HG02623 (cell line): ENCODE measurements around the gene NR2E3.

ENCODE experiments used
- ATAC-seq: cut with Tn5 transposase; IDR thresholded peaks from one replicate; pipeline ENCODE4 v1.9.1; 2021; ENCODE audit warnings: moderate library complexity; ENCODE audit not compliant: unreplicated experiment

NR2E3 gene

DNA sequence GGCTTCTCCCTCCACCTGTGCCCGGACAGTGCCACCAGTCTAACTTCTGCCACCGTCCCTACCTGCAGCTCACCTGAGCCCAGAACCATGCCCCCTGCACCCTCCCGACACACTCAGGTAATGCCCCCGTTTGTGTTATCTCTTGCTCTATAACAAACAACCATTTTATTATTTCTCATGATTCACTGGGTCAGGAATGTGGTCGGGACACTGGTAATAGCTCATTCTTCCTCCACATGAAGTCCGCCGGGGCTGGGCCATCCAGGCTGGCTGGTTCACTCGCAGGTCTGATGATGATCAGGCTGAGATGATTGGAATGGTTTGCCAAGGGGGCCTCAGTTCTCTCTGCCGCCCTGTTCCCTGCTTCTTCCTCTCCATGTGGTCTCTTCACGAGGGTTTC lies 20.3 kb upstream of the NR2E3 start:
- ATAC-seq: no peak

DNA sequence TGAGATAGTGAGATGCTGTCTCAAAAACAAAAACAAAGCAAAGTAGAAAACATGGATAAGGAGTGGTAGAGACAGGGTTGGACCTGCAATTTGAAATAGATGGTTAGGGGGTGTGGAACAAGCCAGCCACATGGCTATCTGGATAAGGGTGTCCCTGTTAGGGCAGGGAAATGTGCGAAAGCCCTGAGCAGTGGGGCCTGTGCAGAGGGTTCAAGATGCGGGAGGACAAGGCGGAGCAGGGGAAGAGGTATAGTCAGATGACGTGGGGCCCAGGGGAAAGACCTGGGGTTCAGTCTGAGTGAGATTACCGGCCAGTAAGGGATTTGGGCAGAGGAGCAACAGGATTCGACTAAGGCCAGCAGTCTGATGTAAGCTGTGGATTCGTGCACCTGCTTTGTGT lies 18.4 kb upstream of the NR2E3 start:
- no peak for ATAC-seq

DNA sequence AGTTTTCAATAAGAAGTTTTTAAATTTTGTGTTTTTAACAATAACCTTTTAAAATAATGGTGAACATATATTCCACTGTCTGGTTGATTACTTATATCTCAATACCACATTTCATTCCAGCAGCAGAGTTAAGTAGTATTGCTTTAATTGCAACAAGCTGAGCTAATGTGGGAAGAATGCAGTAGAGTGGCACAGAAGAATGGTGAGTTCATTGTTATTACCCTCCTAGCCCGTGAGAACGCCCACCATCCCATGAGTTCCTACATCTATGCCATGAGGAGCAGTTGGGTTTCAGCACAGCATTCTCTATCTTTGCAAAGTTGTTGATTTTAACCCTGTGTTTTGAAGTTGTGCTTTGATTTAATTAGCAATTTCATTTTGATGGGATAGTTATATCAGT lies 17.8 kb upstream of the NR2E3 start:
- no peak for ATAC-seq

DNA sequence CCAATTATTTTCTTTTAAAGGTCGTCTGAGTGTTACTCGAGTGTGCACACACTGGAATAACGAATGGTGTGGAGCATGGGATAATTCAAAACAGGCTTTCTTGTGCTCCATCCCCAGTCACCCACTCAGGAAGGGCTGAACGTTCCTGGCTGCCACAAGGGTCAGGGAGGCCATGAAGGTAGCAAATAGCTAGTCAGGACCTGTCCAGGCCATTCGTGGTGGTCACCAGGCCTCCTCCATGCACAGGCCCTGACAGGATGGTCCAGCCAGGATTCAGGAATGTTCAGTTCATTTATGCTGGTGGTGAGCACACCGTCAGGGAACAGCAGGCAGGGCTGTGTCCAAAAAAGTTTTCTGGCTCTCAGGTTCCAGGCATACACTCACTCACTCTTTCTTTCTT lies 11.7 kb upstream of the NR2E3 start:
- ATAC-seq: no peak

DNA sequence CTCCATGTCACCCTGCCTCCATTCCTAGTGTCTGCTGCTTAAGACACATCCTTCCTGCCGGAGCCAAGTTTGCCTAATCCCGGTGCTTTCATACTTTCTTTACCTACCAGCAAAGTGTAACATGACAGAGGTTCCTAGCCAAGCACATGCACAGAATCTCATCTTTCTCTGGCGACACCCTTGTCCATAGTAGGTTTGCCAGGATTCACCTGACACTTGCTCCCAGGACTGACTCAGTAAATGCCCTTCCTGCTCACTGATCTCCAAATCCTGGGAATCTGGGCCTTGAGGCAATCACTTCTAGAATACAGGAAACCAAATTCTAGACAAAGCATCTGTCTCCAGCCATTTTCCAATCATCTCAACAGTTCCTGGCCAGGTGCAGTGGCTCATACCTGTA lies 10.2 kb upstream of the NR2E3 start:
- ATAC-seq: no peak

DNA sequence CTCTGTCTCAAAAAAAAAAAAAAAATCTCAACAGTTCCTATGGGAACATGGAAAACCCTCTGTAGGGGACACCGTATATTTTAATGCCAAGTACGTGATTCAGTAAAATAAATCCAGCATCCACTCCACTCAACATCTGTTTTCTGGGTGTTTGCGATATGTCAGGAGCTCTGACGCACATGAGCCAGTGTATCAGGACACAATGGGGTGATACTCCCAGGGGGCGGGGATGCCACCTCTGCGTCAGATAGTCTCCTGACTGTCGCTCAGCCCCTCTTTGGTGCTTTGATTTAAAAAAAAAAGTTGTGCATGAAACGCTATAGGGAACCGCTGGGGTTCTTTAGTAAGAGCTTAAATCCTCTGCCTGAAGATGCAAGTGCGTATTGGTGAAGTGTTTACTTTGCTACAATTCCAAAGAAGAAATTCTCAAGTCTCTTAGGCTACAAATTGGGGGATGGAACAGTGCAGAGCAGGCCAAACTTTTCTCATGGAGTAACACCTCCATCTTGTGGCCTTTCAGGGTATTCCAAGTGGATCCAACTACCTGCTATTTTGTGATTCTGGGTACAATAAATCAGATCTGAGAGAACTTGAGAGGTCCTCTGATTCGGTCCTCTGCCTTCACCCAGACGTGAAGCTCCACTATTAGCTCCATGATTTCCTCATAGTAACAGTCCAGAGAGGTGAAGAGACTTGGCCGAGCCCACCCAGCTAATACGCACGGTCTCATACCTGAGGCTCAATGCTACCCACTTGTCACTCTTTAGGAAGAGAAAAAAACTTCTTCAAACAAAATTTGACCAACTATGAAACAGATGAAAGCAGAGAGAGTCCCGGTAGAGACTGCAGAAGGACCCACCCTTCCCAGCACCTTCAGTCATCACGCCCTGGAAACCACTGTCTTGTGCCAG lies 9.3 kb upstream of the NR2E3 start:
- no peak for ATAC-seq

DNA sequence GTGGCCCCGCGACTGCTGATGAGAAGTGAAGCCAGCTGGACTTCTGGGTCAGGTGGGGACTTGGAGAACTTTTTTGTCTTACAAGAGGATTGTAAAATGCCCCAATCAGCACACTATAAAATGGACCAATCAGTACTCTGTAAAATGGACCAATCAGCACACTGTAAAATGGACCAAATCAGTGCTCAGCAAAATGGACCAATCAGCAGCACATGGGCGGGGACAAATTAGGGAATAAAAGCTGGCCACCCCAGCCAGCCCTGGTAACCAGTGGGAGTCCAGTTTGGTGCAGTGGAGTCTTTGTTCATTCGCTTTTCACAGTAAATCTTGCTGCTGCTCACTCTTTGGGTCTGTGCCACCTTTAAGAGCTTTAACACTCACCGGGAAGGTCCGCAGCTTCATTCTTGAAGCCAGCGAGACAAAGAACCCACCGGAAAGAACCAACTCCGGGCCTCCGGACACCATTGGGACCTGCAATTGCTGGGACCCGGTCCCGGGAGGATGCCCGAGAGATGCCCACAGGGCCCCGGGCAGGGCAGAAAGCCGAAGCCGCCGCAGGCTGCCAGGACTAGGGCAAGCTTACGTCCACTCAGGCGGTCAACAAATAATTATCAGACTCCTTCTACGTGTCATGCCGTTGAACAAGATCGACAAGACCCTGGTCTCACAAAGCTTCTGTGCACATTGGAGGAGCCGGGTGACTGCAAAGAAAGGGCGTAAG lies 8.3 kb upstream of the NR2E3 start:
- ATAC-seq: no peak

DNA sequence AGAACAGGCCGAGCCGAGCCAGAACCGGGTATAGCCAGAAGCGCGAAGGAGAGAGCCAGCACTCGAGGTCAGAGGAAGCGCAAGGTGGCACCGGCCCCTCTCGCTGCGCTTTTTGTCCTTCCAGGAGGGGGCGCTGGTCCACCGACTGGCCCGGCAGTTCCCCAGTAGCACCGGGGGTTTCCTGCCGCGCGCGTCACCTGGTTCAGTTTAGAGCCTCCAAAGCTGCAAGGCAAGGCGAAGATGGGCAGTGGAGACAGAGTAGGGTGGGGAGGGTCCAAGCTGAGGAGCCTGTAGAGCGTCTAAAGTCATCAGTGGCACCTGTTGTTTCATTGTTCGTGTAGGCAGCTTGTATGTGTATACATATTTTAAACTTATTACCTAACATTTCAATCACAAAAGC lies 7.6 kb upstream of the NR2E3 start:
- no peak for ATAC-seq

DNA sequence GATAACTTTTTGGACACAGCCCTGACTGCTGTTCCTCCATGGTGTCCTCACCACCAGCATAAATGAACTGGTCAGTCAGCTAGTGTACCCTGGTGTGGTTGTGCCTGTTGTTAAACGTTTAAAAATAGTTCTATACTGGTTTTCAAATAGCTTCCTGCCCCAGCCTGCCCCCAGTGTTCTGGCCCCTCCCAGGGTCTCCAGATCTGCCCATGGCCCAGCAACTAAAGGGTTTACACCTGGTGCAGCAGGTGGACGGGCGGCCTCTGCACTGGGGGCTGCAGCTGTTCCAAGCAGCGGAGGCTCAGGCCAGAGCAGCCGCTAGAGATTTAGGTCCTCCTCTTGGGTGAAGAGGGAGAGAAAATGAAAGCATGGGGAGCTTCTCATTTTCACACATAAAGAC lies 6.1 kb upstream of the NR2E3 start:
- no peak for ATAC-seq

DNA sequence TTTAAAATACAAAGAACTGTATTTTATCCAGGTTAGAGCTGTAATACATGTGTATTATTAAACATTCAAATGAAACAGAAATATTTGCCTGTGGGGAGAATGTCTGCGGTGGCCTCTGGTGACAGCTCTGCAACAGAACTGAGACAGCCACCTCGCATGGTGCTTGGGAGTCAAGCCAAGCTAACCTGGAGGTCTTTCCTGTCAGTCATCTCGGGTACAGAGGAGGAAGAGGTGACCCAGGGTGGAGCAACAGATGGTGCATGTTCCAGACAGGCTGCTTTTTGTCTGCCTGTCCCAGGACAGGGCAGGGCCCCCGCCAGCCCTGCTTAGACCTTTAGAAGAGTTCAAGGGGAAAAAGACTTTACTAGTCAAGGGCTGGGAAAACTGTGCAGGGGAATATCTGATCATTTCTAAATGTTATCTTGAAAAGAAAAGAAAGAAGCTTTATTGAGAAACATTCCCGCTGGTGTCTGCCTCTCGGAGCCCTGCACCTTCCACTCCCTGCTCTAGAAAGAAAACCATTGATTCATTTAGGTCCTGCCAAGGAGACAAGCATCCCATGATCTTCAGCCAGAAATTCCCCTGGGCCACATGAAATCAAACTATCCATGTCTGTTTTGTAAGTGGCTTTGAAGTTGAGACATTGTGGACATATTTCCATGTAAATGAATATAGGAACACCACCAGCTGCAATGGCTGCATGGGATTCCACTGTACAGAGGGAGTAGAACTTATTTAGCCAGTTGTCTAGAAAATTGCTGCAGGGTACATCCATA lies 5.5 kb upstream of the NR2E3 start:
- ATAC-seq: no peak

DNA sequence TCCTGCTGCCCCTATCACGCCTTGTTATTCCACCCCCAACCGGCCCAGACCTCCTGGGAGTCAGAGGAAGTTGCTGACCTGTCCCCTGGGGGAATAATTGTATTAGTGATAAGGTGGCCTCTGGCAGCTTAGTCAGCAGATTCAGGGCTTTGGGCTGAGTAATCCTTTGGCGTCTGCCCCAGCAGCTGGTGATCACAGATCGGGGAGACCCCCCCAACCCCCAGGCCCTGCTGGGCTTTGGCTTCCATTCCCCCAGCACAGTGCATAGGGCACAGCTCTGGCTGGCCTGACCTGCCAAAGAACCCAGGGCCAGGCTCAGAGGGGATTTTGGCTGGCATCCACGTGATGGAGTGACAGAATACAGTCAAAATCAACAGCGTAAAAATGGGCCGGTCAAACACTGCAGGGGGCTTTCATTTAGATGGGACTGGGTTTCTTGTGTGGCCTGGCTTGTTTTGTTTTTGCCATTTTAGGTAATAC lies 3.9 kb upstream of the NR2E3 start:
- no peak for ATAC-seq

DNA sequence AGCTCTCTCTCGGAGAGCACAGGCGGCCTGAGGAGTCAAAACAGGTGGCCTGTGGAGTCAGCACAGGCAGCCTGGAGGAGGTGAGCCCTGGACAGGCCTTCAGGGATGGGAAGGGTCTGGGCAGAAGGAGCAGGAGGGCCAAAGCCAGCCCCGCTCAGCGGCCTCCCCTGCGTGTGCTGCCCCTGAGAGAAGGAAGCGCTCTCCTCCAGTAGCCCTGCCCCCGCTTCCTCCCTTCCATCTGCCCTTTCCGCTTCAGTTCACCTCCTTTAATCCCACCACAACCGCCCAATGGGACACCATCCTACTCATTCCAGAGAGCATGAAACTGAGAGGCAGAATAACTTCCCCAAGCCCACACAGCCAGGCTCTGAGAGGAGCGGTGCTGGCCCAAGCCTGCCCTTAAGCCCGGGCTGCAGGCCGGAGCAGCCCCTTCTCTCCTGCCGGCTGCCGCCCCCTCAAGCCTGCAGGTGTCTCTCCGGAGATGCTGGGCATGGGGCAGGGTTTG lies 3.2 kb upstream of the NR2E3 start:
- ATAC-seq: no peak

DNA sequence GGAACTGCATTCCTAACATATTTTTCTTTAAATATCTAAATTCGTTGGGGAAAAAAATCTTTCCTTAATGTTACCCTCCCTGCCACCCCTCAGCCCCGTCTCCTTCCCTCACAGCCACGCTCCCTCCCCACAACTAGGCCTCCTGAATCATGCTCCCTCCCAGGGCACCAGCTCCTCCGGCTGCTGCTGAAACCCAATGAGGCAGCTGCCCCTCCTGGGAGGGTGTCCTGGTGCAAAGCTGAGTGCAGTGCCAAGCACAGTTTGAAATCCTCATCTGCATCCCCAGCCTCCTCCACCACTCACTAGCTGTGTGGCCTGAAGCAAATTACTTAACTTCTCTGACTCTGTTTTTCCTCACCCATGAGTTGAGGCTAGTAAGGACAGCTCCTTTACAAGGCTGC lies 2.7 kb upstream of the NR2E3 start:
- ATAC-seq: no peak

DNA sequence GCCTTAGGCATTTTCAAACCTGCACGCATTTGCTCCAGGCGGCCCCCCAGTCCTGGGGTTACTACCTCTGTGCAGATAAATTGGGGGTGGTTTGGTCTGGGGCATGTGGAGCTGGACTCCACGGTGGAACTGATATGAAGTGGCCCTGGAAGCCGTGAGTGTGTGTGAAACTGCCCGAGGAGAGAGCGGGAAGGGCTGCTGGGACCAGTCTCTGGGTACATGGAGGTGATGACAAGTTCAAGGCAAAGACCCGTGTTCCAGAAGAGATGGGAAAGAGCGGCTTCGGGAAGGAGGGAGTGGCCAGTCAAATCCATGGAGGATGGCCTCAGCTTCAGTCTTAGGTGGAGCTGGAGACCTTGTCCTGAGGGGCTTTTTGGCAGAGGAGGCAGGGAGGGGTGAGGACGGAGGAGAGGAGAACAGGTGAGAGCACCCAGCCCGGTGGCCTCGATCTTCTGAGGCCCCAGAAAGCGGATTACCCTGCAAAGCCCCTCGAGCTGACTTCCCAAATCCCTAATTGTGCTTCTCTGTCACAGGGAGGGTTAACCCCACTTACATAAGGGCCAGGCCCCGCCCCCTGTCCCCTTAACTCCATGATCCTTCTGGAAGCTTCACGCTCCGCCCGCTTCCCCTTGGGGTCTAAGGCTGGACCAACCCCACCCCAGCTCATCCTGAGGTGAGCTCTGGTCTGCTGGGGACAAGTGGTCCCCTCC lies 1.9 kb upstream of the NR2E3 start:
- no peak for ATAC-seq

DNA sequence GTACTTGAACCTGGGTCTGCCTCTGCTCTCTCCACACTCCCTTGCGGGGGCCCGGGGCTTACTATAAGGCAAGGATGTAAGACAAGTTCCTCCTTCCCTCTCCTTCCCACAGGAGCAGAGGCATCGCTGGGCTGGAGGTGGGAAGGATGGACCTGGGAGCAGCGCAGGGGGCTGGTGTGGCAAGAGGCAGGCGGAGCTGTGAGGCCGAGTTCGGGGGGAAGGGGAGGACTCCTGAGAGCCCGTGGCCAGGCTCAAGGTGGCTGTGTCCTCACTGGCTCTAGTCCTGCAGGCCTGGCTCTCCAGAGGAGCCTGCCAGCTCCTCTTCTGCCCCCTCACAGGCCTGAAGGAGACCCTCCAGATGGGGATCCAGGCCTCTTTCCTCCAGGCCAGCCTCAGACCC lies 1.0 kb upstream of the NR2E3 start:
- no peak for ATAC-seq

DNA sequence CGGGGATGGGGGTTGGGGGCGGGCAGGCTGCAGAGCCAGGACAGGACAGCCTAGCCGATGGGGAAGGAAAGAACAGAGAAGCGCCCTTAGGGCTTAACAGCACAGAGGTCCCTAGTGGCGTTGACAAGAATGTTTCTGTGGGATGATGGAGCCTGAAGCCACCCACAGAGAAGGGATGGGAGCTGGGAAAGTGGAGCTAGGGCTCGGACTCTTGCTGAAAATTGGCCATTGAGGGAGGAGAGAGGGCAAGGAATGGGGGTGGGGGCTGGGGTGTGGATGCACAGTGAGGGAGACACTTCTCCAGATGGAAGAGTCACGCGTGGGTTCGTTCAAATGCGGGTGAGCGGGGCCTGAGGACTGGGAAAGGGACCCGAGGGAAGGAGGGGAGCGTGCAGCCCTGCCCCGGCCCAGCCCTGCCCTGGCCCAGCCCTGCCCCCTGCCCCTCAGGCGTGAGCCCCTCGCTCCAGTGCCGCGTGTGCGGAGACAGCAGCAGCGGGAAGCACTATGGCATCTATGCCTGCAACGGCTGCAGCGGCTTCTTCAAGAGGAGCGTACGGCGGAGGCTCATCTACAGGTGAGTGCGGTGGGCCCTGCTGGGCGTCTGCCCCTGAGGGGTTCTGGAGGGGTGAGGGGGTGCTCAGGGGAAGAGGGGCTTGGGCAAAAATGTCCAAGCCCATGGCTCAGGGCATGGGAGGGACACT lies 832 bp downstream of the NR2E3 start:
- ATAC-seq: no peak

DNA sequence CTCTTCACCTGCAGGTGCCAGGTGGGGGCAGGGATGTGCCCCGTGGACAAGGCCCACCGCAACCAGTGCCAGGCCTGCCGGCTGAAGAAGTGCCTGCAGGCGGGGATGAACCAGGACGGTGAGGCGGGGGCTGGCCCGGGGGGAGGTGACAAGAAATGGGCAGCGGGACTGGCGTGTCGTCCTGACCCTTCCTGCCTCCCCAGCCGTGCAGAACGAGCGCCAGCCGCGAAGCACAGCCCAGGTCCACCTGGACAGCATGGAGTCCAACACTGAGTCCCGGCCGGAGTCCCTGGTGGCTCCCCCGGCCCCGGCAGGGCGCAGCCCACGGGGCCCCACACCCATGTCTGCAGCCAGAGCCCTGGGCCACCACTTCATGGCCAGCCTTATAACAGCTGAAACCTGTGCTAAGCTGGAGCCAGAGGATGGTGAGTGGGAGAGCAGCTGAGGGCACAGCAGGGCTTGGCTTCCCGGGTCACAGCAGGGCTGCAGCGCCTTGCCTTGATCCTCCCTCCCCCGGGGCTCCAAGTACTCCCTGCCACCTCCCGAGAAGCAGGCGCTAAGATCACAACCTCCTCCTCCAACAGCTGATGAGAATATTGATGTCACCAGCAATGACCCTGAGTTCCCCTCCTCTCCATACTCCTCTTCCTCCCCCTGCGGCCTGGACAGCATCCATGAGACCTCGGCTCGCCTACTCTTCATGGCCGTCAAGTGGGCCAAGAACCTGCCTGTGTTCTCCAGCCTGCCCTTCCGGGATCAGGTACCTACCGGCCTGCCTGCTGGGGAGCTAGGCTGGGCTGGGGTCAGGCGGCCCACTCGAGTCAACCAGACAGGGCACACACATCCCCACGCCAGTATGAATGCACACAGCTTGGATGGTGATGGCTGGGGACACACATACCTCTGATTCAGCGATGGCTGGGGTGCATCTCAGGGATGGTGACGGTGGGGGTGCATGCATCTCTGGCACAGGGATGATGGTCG lies 1.7 kb downstream of the NR2E3 start:
- no peak for ATAC-seq

DNA sequence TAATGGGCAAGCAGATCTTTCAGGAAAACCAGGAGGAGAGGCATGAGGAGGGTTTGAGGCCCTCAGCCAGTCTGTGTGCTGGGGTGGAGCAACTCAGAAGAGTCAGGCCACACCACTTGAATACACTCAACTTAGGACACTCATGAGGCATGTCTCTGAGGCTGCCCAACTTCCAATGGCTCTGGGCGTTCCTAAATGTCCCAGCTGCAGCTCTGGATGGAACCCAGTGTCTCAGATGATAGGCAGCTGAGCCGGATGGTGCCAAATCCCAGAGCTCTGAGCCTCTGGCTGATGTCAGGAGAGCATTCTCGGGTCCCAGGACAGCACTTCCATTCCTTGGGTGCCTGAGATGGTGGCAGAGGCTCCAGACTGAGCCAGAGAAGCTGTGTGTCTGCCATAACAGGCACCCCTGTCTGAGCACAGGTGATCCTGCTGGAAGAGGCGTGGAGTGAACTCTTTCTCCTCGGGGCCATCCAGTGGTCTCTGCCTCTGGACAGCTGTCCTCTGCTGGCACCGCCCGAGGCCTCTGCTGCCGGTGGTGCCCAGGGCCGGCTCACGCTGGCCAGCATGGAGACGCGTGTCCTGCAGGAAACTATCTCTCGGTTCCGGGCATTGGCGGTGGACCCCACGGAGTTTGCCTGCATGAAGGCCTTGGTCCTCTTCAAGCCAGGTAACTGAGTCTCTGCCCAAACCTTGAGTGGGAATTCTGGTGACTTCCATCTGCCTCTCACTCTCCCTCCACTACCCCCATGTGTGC lies 2.8 kb downstream of the NR2E3 start:
- ATAC-seq: no peak
